Kidney epithelial cell (primary cell): Measurements from ENCODE around the gene CGB5. TPM values are rescaled to one million over a fixed set of nuclear protein-coding genes. Genes with fewer than 3 reads are reported as not detected.

ENCODE experiments used
- DNase-seq: peaks from one replicate; pipeline ENCODE4 v3.0.0-alpha.2; 2010; ENCODE audit warnings: low read depth
- H3K27me3 ChIP-seq: 2 replicates; pipeline ENCODE4 v1.6.0; 2011; ENCODE audit warnings: low read length; ENCODE audit not compliant: control insufficient read depth, insufficient read depth
- H3K36me3 ChIP-seq: 2 replicates; pipeline ENCODE4 v1.5.1; 2011; ENCODE audit warnings: low read length; ENCODE audit not compliant: control insufficient read depth, insufficient read depth
- H3K4me3 ChIP-seq: 2 replicates; pipeline ENCODE4 v1.5.1; 2011; ENCODE audit warnings: low read depth, mild to moderate bottlenecking, control low read depth, low read length
- total RNA-seq: library from RNA; depleted of rRNA; stranded (reverse); fragments of >200 nt; gene quantifications from 2 replicates; pipeline ENCODE4 v1.2.3, GENCODE V29; 2015
- TF ChIP-seq, protein P1 (sequence below): IDR thresholded peaks from 2 replicates; pipeline ENCODE4 v1.5.1; 2011; ENCODE audit warnings: mild to moderate bottlenecking, moderate library complexity, low read length, control low read depth, inconsistent platforms; ENCODE audit not compliant: insufficient read depth, poor library complexity, severe bottlenecking

CGB5 gene
- total RNA-seq, 1 donor from 2014 or later: not detected

DNA sequence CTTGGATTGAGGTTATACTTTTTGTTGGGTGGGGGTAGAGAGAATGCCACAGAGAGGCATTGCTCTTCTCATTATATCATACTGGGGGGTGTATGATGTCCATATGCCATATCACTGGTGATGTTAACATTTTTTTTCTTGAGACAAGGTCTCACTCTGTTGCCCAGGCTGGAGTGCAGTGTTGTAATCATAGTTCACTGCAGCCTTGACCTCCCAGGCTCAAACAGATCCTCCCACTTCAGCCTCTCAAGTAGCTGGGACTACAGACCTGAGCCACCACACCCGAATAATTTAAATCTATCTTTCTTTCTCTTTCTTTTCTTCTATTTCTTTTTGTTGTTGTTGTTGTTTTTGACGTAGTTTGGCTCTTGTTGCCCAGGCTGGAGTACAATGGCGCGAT lies 36.7 kb downstream of the CGB5 start:
- TF ChIP-seq, protein P1, sequence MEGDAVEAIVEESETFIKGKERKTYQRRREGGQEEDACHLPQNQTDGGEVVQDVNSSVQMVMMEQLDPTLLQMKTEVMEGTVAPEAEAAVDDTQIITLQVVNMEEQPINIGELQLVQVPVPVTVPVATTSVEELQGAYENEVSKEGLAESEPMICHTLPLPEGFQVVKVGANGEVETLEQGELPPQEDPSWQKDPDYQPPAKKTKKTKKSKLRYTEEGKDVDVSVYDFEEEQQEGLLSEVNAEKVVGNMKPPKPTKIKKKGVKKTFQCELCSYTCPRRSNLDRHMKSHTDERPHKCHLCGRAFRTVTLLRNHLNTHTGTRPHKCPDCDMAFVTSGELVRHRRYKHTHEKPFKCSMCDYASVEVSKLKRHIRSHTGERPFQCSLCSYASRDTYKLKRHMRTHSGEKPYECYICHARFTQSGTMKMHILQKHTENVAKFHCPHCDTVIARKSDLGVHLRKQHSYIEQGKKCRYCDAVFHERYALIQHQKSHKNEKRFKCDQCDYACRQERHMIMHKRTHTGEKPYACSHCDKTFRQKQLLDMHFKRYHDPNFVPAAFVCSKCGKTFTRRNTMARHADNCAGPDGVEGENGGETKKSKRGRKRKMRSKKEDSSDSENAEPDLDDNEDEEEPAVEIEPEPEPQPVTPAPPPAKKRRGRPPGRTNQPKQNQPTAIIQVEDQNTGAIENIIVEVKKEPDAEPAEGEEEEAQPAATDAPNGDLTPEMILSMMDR: no peak
- no peak overlapping the region for H3K4me3 ChIP-seq
- H3K36me3 ChIP-seq: no peaks in the 10 kb centered on the region
- H3K27me3 ChIP-seq: no peaks in the 10 kb centered on the region
- no peak for DNase-seq

DNA sequence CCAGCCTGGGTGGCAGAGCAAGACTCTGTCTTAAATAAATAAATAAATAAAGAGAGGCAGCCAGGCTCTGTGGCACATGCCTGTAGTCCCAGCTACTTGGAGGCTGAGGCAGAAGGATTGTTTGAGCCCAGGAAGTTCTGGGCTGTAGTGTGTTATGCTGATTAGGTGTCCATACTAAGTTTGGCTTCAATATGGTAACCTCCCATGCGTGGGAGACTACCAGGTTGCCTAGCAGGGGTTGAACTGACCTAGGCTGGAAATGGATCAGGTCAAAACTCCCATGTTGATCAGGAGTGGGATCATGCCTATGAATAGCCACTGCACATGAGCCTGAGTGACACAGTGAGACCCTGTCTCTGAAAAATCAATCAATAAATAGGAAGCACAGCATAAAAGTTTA lies 37.6 kb downstream of the CGB5 start:
- DNase-seq: no peak
- Histone ChIP-seq H3K36me3 (no peaks in the 10 kb centered on the region), H3K27me3 (no peaks in the 10 kb centered on the region), H3K4me3 (no peak overlapping the region)
- TF ChIP-seq, protein P1: no peak

DNA sequence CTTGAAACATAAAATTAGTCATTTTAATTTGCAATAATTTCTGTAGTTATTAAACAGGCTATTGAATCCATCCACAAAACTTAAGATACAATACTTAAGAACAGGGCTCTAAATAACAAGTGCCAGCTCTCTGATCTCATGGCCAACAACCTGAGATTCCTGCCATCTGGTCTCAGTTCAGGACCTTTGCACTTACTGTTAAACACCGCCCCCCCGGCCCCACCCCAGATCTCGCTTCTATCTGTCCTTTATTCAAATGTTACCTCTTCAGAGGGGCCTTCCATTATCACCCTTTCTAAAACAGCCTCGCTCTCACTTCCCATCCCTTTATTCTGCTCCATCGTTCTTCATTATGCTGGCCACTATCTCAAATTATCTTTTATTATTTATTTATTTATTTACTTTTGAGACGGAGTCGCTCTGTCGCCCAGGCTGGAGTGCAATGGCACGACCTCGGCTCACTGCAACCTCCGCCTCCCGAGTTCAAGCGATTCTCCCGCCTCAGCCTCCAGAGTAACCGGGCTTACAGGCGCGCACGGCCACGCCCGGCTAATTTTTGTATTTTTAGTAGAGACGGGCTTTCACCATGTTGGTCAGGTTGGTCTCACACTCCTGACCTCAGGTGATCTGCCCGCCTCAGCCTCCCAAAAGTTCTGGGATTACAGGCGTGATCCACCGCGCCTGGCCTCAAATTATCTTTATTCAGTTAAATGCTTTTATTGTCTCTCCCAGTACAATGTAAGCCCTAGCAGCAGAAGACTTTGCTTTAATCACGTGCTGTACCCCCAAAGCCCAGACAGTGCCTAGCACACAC lies 40.8 kb downstream of the CGB5 start:
- TF ChIP-seq, protein P1: no peak
- H3K27me3 ChIP-seq: no peaks in the 10 kb centered on the region
- DNase-seq: no peak
- peak overlapping the region; percentile 36 for H3K4me3 ChIP-seq
- H3K36me3 ChIP-seq: peaks cover 2% of the 10 kb centered on the region

DNA sequence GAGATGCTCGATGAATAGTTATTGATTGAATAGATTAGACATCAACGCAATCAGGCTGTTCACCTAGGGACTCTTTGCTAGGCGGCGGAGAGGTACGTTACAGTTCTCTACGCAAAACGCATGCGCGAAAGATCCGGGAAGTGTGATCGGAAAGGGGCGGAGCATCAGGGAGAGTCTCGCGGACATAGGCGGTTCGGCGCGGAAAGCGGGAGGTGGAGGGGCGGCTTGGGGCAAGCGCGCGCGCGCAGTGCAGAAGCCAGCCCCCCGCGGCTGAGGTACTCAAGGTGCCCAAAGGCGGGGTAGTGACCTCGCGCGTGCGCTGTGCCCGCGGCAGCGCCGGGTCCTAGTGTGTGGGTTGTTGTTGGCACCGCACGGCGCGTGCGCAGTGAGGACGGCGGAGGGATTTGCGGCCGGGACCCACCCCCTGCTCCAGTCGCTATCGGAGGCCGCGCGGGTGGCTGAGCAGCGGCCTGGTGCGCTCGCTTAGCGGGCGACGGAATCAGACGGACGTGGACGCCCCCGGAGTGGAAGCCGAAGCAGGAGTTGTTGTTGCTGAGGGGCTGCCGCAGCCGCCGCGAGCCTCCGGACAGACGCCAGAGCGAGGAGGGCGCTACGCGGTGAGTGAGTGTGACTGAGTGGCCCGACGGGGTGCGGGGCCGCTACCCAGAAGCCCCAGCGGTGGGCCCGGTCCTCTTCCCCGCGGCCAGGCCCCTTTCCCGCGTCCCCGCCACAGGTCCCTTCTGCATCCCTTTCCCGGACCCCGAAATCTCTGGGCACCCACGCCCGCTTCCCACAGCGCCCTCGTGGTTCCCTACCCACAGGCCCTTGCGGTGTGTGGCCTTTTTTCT lies 41.6 kb downstream of the CGB5 start, which contains the start of gene SNRNP70:
Gene SNRNP70, plus strand, starts transcription at position 432 of the 848 bp plus-strand sequence. CDS start 964 bp downstream, outside the sequence.
- peak; percentile 91 for DNase-seq
- TF ChIP-seq, protein P1: no peak
- peak within 1 kb of the TSS; percentile 98 for H3K4me3 ChIP-seq
- peaks cover 2% of the 10 kb centered on the region for H3K36me3 ChIP-seq
- H3K27me3 ChIP-seq: no peaks in the 10 kb centered on the region

DNA sequence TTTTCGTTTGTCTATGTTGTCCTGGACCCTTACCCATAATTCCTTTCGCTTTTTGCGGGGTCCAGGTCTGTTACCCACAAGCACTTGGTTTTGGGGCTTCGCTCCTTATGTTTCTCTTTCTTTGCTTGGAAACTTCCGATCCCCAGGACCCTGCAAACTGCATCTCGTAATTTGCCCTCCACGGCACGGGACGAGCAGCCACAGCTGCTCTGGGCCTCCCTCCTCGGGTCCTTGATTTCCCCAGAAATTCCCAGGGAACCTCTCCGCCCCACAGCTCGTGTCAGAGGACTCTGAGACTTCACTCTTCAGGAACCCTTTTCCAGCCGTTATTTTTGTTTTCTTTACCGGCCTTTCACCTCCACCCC lies 42.2 kb downstream of the CGB5 start:
- Histone ChIP-seq H3K4me3 (peak overlapping the region; percentile 98), H3K36me3 (peaks cover 2% of the 10 kb centered on the region), H3K27me3 (no peaks in the 10 kb centered on the region)
- TF ChIP-seq, protein P1: no peak
- DNase-seq: no peak
